8988T (cell line): ENCODE results near the gene CALM1.

Source experiments
- DNase-seq: peaks from one replicate; pipeline ENCODE4 v3.0.0; 2011

CALM1 gene

DNA sequence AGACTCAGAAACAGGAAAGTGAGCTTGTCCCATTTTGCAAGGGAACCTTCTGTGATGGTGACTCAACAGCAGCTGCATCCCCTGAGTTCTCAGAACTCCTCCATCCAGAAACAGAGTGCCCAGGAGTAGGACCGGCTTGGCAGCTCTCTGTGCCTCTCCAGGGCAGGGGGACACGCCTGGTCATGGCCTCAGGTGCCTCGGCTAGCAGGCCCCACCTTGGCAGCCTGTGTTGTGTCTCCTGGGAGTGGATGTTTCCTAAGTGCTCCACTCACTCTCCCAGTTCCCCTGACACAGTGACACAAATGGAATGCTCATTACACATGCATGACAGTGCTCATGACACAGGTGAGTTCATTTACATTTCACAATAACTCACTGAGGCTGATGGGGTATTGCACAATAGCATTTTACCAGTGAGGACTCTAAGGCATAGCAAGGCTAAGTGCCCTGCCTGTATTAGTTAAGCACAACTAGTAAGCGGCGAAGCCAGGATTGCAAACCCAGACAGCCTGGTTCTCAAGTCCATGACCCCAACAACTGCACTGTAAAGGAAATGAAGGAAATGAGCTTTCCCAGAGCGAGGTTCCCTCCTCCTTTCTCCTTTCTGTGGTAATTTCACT is 47.4 kb downstream of the CALM1 start:
- DNase-seq = no peak

DNA sequence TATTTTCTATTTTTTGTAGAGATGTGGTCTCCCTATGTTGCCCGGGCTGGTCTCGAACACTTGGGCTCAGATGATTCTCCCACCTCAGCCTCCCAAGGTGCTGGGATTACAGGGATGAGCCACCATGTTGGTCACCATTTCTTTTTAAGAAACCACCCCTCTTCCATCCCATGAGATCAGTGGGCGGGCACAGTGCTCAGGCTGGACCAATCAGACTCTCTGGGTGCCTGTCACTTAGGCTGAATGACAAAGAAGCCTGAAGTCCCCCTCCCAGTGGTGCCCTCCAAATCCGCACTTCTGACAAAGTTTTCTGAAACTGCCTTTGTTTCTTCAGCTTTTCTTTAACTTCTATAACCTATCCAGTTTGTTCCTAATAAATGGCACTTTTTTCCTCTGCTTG is 48.2 kb downstream of the CALM1 start:
- DNase-seq = no peak

DNA sequence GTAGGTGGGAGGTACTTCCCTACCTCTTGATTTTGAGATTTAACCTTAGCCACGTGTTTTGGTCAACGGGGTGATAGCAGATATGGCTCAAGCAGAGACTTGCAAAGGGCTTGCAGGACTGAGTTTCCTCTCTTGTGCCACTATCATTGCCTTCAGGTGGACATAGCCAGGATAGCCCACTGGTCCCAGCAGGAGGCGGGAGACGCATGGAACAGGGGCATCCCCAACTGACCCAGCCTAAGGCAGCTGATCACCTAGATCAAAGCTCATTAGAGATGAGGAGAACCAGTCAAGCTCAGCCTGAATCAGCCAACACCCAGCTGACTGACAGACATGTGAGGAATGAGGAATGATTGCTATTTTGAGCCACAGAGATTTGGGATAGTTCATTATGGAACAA is 49.6 kb downstream of the CALM1 start:
- no peak for DNase-seq

- DNase-seq = no peak
These were observed 51.1 kb downstream of the CALM1 start for GRCh38 chr14:90447720-90448497.

GRCh38 chr14:90449411-90449810 is 52.6 kb downstream of the CALM1 start:
- DNase-seq = no peak

DNA sequence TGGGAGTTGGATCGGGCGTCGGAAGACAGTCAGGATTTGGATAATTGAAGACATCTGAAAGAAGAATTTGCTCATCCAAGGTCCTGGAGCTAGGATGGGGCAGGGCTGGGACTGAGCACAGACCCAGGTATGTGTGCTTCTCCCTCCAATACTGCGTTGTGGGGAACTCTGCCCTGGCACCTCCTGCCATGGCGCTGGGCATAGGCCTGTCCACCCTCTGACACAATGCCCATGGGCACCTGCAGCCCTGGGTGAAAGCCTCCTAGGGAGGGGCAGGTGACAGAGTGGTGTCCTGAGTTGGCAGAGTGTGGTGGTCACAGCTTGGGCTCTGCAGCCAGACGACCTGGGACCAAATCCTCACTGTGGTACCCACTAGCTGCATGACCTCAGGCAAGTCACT is 53.3 kb downstream of the CALM1 start:
- no peak for DNase-seq

DNA sequence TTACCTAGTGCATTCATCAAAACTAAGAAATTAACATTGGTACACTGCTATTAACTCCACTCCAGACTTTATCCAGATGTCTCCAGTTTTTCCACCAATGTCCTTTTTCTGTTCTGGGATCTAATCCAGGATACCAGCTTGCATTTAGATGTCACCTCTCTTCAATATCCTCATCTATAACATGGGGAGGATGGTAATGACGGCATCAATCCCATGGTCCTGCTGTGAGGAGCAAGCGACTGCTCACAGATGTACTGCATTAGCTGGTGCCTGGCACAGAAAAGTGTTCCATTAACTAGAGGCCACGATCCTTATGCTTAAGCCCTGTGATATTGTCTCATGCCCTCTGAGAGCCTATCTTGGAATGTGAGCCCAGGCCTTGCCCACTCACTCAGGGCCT is 53.8 kb downstream of the CALM1 start:
- DNase-seq = no peak

DNA sequence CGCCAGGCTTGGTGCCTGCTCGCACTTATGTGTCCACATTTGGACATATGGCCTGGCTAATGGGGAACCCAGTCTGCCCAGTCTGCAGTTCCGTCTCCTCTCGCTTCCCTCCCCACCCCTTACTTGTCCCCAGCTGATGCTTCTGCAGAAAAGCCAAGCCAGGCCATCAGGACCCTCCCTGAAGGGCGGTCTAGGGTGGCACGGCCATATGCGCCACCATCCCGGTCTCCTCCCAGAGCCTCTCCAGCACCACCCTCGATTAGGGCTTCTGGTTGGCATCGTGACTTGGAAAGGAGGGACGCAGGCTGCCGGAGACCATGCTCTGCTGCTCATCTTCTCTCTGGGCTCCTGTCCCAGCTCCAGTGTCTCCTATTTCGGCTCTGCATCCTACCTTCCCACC is 54.6 kb downstream of the CALM1 start:
- no peak for DNase-seq

DNA sequence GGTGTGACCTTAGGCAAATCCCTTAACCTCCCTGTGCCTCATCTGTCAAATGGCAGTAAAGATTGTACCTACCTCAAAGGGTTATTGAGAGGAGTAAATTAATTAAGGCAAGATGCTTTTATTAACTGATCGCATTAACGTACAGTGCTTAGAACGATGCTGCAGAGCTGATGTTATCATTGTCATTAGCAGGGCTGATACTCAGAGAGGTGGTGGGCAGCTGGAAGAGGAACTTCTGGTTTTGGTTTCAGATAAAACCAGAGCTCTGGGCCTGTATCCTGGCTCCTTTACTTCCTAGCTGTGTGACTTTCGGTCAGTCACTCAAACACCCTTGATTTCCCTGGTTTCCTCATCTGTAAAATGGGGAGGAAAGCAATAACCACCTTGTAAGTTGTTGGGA is 55.1 kb downstream of the CALM1 start:
- no peak for DNase-seq

DNA sequence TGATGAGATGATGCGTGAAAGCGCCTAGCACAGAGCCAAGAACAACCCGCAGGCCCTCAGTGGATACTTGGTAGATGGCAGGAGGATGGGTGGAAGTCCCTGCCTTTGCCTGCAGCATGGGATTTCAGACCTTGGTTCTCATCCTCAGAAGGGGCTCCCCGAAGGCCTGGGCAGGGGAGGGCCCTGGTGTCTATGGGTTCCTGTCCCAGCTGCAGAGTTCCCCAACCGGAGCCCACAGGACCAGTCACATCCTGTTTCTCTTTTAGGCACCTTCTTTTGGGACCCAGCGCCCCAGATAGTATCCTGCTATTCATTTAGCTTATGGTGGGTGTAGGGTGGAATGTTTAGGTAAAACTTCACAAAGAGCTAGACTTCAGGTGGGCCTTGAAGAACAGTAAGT is 55.5 kb downstream of the CALM1 start:
- no peak for DNase-seq

DNA sequence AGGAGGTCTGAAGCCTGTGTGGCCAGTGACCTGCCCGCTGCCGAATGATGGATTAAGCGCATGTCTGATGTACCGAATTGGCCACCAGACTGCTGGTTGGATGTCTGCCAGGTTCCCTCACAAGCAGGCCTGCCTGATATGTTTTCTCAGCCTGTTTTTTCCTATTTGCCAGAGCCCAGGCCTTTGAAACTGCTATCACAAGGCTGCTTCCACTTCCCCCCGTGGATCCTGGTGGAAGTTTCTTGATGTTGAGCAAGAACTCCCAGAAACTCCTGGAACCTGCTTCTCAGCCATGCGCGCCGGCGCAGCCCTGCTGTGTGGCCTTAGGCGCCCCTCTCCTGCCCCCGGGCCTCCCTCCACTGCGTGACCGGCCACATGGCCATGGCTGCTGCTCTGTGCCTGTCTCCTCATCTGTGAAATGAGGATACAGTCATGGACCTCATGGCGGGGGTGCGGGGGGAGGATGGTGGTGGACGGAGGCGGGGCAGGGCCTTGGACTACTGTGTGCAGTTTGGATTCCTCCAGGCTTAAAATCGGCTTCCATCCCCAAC is 56.6 kb downstream of the CALM1 start:
- DNase-seq = no peak

GRCh38 chr14:90454041-90455000 is 57.5 kb downstream of the CALM1 start:
- DNase-seq = peak; percentile 62

DNA sequence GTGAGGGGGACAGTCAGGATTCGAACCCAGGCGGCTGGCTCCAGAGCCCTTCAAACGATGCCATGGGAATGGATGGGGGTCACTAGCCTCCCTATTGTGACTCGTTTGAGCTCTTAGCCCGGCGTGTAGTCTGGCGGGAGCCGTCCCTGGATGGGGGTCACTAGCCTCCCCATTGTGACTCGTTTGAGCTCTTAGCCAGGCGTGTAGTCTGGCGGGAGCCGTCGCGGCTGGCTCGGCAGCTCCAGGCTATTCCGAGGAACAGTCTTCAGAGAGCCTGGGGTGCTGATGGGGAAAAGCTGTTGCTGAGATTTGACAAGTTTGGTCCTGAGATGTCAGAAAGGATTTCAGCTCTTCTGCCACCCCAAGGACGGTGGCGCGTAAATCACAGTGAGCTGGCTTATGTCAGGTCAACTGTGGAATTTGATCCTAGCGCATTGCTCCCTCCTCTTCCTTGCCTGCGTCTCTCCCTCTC is 58.3 kb downstream of the CALM1 start:
- no peak for DNase-seq

DNA sequence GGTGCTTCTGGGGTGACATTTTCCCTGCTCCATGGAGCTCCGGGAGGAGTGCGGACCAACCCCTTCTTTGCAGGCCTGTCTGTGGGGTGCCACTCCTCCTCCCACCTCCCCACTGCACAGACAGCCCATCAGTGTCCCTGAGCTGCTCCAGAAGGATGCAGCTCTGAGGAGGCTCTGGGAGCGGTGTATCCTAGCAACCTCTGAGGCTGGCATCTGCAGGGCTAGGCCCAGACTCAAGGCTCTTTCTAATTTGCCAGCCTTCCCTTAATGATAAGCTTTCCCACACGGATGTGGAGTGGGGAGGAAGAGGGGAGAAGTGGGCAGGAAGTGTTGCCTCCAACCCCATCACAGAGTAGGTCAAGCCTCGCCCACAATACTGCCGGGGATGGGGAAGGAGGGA is 59.7 kb downstream of the CALM1 start:
- no peak for DNase-seq

DNA sequence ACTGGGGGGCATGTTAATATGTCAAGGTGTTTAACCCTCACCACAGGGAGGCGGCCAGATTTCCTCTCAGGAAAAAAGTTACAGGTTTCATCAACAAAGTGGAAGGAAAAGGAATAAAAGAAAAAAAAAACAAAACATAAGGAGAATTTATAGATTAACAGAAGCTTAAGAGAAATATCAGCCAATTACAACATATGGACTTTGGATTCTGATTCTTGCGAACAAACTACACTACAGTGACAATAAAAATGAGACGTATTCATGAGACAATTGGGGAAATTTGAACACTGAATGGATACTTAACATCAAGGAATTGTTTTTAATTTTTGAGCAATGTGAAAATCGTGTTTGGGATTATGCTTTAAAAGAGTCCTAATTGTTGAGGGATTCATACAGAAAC is 60.4 kb downstream of the CALM1 start:
- no peak for DNase-seq
